PFSK-1 (cell line): ENCODE results near the gene KIF7.

Experiments
- FOXP2 ChIP-seq: optimal IDR thresholded peaks from 2 replicates; pipeline ENCODE3; 2011; ENCODE audit warnings: borderline replicate concordance, control low read depth, inconsistent platforms; ENCODE audit not compliant: insufficient read depth; ENCODE audit errors: extremely low read length, extremely low read depth
- POLR2AphosphoS5 ChIP-seq: IDR thresholded peaks from 2 replicates; pipeline ENCODE4 v1.6.1; 2012; ENCODE audit warnings: low read depth, mild to moderate bottlenecking, control low read depth, low read length, moderate library complexity
- SIN3A ChIP-seq: IDR thresholded peaks from 2 replicates; pipeline ENCODE4 v1.6.1; 2012; ENCODE audit warnings: mild to moderate bottlenecking, low read length, moderate library complexity, borderline replicate concordance; ENCODE audit not compliant: insufficient read depth
- TAF1 ChIP-seq: IDR thresholded peaks from 2 replicates; pipeline ENCODE4 v1.6.1; 2012; ENCODE audit warnings: low read length, control low read depth, borderline replicate concordance; ENCODE audit not compliant: insufficient read depth
- TF ChIP-seq, protein P1 (sequence below), 2 experiments: IDR thresholded peaks; 2 replicates each; pipeline versions ENCODE4 v1.6.1 to v1.8.0; 2011 to 2012; ENCODE audit warnings: low read depth in 2 of 2, low read length in 2 of 2, control low read depth in 1 of 2, inconsistent platforms in 1 of 2, mild to moderate bottlenecking in 1 of 2, moderate library complexity in 1 of 2; ENCODE audit not compliant: insufficient read depth in 1 of 2

DNA sequence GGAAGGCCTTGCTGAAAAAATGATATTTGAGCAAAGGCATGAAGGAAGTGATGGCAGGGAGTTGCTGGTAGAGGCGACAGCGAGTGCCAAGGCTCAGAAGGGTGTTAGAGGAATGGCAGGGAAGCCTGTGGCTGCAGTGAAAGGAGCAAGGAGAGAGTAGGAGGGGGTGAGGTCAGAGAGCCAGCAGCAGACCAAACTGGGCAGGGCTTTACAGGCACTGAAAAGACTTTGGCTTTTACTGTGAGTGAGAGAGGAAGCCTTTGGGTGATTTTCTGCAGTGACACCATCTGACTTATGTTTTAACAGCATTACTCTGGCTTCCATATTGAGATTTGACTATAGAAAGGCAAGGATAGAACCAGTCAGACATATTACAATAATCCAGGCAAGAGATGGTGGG lies 68.6 kb downstream of the KIF7 start:
- TF ChIP-seq POLR2AphosphoS5: no peak
- TF ChIP-seq FOXP2: no peak
- TF ChIP-seq SIN3A: no peak
- TF ChIP-seq TAF1: no peak
- TF ChIP-seq, protein P1, sequence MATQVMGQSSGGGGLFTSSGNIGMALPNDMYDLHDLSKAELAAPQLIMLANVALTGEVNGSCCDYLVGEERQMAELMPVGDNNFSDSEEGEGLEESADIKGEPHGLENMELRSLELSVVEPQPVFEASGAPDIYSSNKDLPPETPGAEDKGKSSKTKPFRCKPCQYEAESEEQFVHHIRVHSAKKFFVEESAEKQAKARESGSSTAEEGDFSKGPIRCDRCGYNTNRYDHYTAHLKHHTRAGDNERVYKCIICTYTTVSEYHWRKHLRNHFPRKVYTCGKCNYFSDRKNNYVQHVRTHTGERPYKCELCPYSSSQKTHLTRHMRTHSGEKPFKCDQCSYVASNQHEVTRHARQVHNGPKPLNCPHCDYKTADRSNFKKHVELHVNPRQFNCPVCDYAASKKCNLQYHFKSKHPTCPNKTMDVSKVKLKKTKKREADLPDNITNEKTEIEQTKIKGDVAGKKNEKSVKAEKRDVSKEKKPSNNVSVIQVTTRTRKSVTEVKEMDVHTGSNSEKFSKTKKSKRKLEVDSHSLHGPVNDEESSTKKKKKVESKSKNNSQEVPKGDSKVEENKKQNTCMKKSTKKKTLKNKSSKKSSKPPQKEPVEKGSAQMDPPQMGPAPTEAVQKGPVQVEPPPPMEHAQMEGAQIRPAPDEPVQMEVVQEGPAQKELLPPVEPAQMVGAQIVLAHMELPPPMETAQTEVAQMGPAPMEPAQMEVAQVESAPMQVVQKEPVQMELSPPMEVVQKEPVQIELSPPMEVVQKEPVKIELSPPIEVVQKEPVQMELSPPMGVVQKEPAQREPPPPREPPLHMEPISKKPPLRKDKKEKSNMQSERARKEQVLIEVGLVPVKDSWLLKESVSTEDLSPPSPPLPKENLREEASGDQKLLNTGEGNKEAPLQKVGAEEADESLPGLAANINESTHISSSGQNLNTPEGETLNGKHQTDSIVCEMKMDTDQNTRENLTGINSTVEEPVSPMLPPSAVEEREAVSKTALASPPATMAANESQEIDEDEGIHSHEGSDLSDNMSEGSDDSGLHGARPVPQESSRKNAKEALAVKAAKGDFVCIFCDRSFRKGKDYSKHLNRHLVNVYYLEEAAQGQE (IDR thresholded peaks at IDR 0.05; ENCODE audit: insufficient read depth in 1 of 2, low read depth in 2 of 2, low read length in 2 of 2): no peak
